ENCODE measurements around the gene FANK1. TPM values are rescaled to one million over a fixed set of nuclear protein-coding genes. Genes with fewer than 3 reads are reported as not detected.

The FANK1 gene
- polyA plus RNA-seq, 1 donor from 2014 or later: 3.1 TPM

GRCh38 chr10:125850766-125851731 lies 45.3 kb upstream of the FANK1 start:
- Histone ChIP-seq H3K36me3 (ENCODE audit: insufficient read depth, low read length) (no peaks in the 10 kb centered on the region), H3F3A (ENCODE audit: insufficient read depth, low read length, poor library complexity, severe bottlenecking) (no peaks in the 10 kb centered on the region), H2AFZ (ENCODE audit: low read depth, low read length) (no peak overlapping the region), H3K4me2 (ENCODE audit: low read length) (no peak overlapping the region), H3K9me3 (ENCODE audit: low read length) (no peaks in the 10 kb centered on the region), H3K4me3 (ENCODE audit: low read length) (no peak overlapping the region), H3K9me2 (ENCODE audit: insufficient read depth, low read length) (no peaks in the 10 kb centered on the region), H3K9ac (ENCODE audit: low read length) (no peak overlapping the region), H3K27ac (ENCODE audit: low read length) (no peak overlapping the region), H3K27me3 (ENCODE audit: insufficient read depth, low read depth, low read length) (no peaks in the 10 kb centered on the region), H3K79me2 (replicated peaks; ENCODE audit: insufficient read depth, low read length) (no peaks in the 10 kb centered on the region), H4K20me1 (ENCODE audit: insufficient read depth) (no peaks in the 10 kb centered on the region)
- TF ChIP-seq EP300 (conservative IDR thresholded peaks at IDR 0.05; ENCODE audit: poor library complexity, severe bottlenecking) (no peak), TAF1 (IDR thresholded peaks at IDR 0.05; ENCODE audit: low read depth) (no peak), POLR2AphosphoS5 (IDR thresholded peaks at IDR 0.05) (no peak), RAD21 (conservative IDR thresholded peaks at IDR 0.05) (no peak), CTCF (IDR thresholded peaks at IDR 0.05; ENCODE audit: poor library complexity, severe bottlenecking) (no peak), REST (IDR thresholded peaks at IDR 0.05; ENCODE audit: borderline replicate concordance) (no peak), SMC3 (conservative IDR thresholded peaks at IDR 0.05; ENCODE audit: poor library complexity) (no peak), MXI1 (conservative IDR thresholded peaks at IDR 0.05; ENCODE audit: poor library complexity, severe bottlenecking) (no peak), EZH2 (IDR thresholded peaks at IDR 0.05; ENCODE audit: borderline replicate concordance, insufficient read depth, low read length, poor library complexity, severe bottlenecking) (no peak)

- Histone ChIP-seq H3K27ac (ENCODE audit: low read length) (peak overlapping the region; percentile 18), H3K4me3 (ENCODE audit: low read length) (no peak overlapping the region), H3K9me3 (ENCODE audit: low read length) (no peaks in the 10 kb centered on the region), H3K79me2 (replicated peaks; ENCODE audit: insufficient read depth, low read length) (no peaks in the 10 kb centered on the region), H3K4me2 (ENCODE audit: low read length) (no peak overlapping the region), H3K9me2 (ENCODE audit: insufficient read depth, low read length) (no peaks in the 10 kb centered on the region), H4K20me1 (ENCODE audit: insufficient read depth) (no peaks in the 10 kb centered on the region), H2AFZ (ENCODE audit: low read depth, low read length) (no peak overlapping the region), H3K27me3 (ENCODE audit: insufficient read depth, low read depth, low read length) (no peaks in the 10 kb centered on the region), H3F3A (ENCODE audit: insufficient read depth, low read length, poor library complexity, severe bottlenecking) (no peaks in the 10 kb centered on the region), H3K9ac (ENCODE audit: low read length) (no peak overlapping the region), H3K36me3 (ENCODE audit: insufficient read depth, low read length) (no peaks in the 10 kb centered on the region)
- TF ChIP-seq EP300 (conservative IDR thresholded peaks at IDR 0.05; ENCODE audit: poor library complexity, severe bottlenecking) (peak; percentile 49), REST (IDR thresholded peaks at IDR 0.05; ENCODE audit: borderline replicate concordance) (no peak)
Measured at GRCh38 chr10:125852487-125852886, 43.9 kb upstream of the FANK1 start.

Data from neural cell (in vitro differentiated cells).